Caco-2 (cell line): ENCODE measurements around the gene RHBDD2. TPM values are rescaled to one million over a fixed set of nuclear protein-coding genes. Genes with fewer than 3 reads are reported as not detected.
"Not testable (repeated sequence)": the region's sequence is repeated elsewhere in the genome, so short reads cannot be mapped to it uniquely, and the experiment has no call there.

Experiments
- BruUV-seq: library from RNA; stranded (reverse); fragments of 400-500 nt; replicated peaks from 2 replicates; lab custom pipeline; 2021; lab: Mats Ljungman, UMichigan
- CTCF ChIA-PET: fragments of 300-600 bp; sonication (Branson Sonifier 250); formaldehyde crosslinking; loops from one replicate; lab custom pipeline; 2022; ENCODE audit warnings: antibody characterized with exemption; lab: Charles Lee
- POLR2A ChIA-PET: fragments of 300-600 bp; sonication (Branson Sonifier 250); formaldehyde crosslinking; loops from one replicate; lab custom pipeline; 2022; ENCODE audit warnings: antibody characterized with exemption; lab: Charles Lee
- DNase-seq, 2 experiments: peaks; one replicate each; pipeline versions ENCODE4 v3.0.0 to v3.0.0-alpha.2; 2020 to 2022
- H3K27me3 ChIP-seq: replicated peaks from 2 replicates; pipeline ENCODE4 v1.6.0; 2011; ENCODE audit warnings: low read length; ENCODE audit not compliant: control insufficient read depth, insufficient read depth
- H3K36me3 ChIP-seq: 2 replicates; pipeline ENCODE4 v1.5.1; 2011; ENCODE audit warnings: low read length; ENCODE audit not compliant: control insufficient read depth, insufficient read depth
- H3K4me1 ChIP-seq: fragments of 250-450 bp; sonication (Bioruptor Pico); 2 replicates; pipeline ENCODE4 v1.5.1; 2020; ENCODE audit warnings: mild to moderate bottlenecking
- H3K4me3 ChIP-seq: 2 replicates; pipeline ENCODE4 v1.5.1; 2011; ENCODE audit warnings: low read depth, mild to moderate bottlenecking, control low read depth, low read length
- H3K9me3 ChIP-seq: fragments of 250-450 bp; sonication (Bioruptor Pico); 2 replicates; pipeline ENCODE4 v1.5.1; 2020; ENCODE audit warnings: mild to moderate bottlenecking, moderate library complexity
- H3K27ac Mint-ChIP-seq: one replicate; pipeline ENCODE4 v1.8.0; 2022; ENCODE audit warnings: mixed read lengths; ENCODE audit not compliant: unreplicated experiment
- H3K27me3 Mint-ChIP-seq: one replicate; pipeline ENCODE4 v1.8.0; 2022; ENCODE audit warnings: mixed read lengths; ENCODE audit not compliant: insufficient read depth, unreplicated experiment
- H3K36me3 Mint-ChIP-seq: one replicate; pipeline ENCODE4 v1.8.0; 2022; ENCODE audit warnings: mild to moderate bottlenecking, mixed read lengths; ENCODE audit not compliant: insufficient read depth, unreplicated experiment
- H3K4me1 Mint-ChIP-seq: one replicate; pipeline ENCODE4 v1.8.0; 2022; ENCODE audit warnings: low read depth, mixed read lengths; ENCODE audit not compliant: unreplicated experiment
- H3K4me3 Mint-ChIP-seq: one replicate; pipeline ENCODE4 v1.8.0; 2022; ENCODE audit warnings: mild to moderate bottlenecking, moderate library complexity, mixed read lengths; ENCODE audit not compliant: unreplicated experiment
- H3K9me3 Mint-ChIP-seq: one replicate; pipeline ENCODE4 v1.8.0; 2022; ENCODE audit warnings: mixed read lengths; ENCODE audit not compliant: unreplicated experiment
- CTCF ChIP-seq, 2 experiments: fragments of 200-600 bp in 1 of 2; IDR thresholded peaks; 1 replicate in 1 of 2; 2 replicates in 1 of 2; pipeline versions ENCODE4 v1.5.1 to v1.8.0; 2011 to 2022; ENCODE audit warnings: antibody characterized with exemption in 1 of 2, control low read depth in 1 of 2, inconsistent platforms in 1 of 2, low read depth in 1 of 2, low read length in 1 of 2, mild to moderate bottlenecking in 1 of 2, moderate library complexity in 1 of 2; ENCODE audit not compliant: insufficient read depth in 1 of 2, severe bottlenecking in 1 of 2, unreplicated experiment in 1 of 2
- intact Hi-C: fragments of 100-400 bp; cut with micrococcal nuclease; formaldehyde crosslinking; loops from one replicate; pipeline ENCODE4 v1.10.0; 2022; ENCODE audit not compliant: unreplicated experiment
- total RNA-seq: library from RNA; stranded (reverse); gene quantifications from 2 replicates; pipeline ENCODE4 v1.2.3, GENCODE V29; 2022

RHBDD2 gene
- total RNA-seq, 1 experiment from 2014 or later = 55.6 TPM

GRCh38 chr7:75888464-75889222, 9.8 kb downstream of the RHBDD2 start:
- Histone ChIP-seq H3K36me3 (peaks cover 1% of the 10 kb centered on the region; the same call in 1 of the 2 replicates), H3K27me3 (no peaks in the 10 kb centered on the region), H3K4me1 (no peaks in the 10 kb centered on the region), H3K4me3 (no peak overlapping the region), H3K9me3 (no peaks in the 10 kb centered on the region)
- Mint-ChIP-seq H3K36me3 (peaks cover 41% of the 10 kb centered on the region), H3K4me3 (no peak overlapping the region), H3K4me1 (no peaks in the 10 kb centered on the region), H3K27ac (no peak overlapping the region), H3K27me3 (no peaks in the 10 kb centered on the region), H3K9me3 (no peaks in the 10 kb centered on the region)
- TSS peak; percentile 23 for BruUV-seq
- no peak for DNase-seq
- TF ChIP-seq CTCF (IDR thresholded peaks at IDR 0.05; ENCODE audit: insufficient read depth in 1 of 2, low read depth in 1 of 2, low read length in 1 of 2, severe bottlenecking in 1 of 2, unreplicated experiment in 1 of 2) = no peak
- ChIA-PET CTCF (no interaction called here), POLR2A (no interaction called here)
- intact Hi-C loops = no loop called here

- no peak for TF ChIP-seq CTCF (IDR thresholded peaks at IDR 0.05; ENCODE audit: insufficient read depth in 1 of 2, low read depth in 1 of 2, low read length in 1 of 2, severe bottlenecking in 1 of 2, unreplicated experiment in 1 of 2)
- Mint-ChIP-seq H3K27me3 (no peaks in the 10 kb centered on the region), H3K9me3 (no peaks in the 10 kb centered on the region), H3K4me1 (no peaks in the 10 kb centered on the region), H3K4me3 (no peak overlapping the region), H3K36me3 (peaks cover 35% of the 10 kb centered on the region), H3K27ac (no peak overlapping the region)
- BruUV-seq = no TSS peak
- H3K36me3 ChIP-seq = peaks cover 1% of the 10 kb centered on the region; the same call in 1 of the 2 replicates
- no peak overlapping the region for H3K4me3 ChIP-seq
- POLR2A ChIA-PET = no interaction called here
- H3K4me1 ChIP-seq = no peaks in the 10 kb centered on the region
- CTCF ChIA-PET = no interaction called here
- no peaks in the 10 kb centered on the region for H3K27me3 ChIP-seq
- intact Hi-C loops = no loop called here
- no peak for DNase-seq
- no peaks in the 10 kb centered on the region for H3K9me3 ChIP-seq
These were observed 10.5 kb downstream of the RHBDD2 start for GRCh38 chr7:75889223-75889825.

GRCh38 chr7:75889826-75890225, 11.0 kb downstream of the RHBDD2 start:
- intact Hi-C loops = no loop called here
- Mint-ChIP-seq H3K9me3 (no peaks in the 10 kb centered on the region), H3K4me1 (no peaks in the 10 kb centered on the region), H3K27me3 (no peaks in the 10 kb centered on the region), H3K4me3 (no peak overlapping the region), H3K27ac (no peak overlapping the region), H3K36me3 (peaks cover 29% of the 10 kb centered on the region)
- no peak for DNase-seq
- CTCF ChIA-PET = no interaction called here
- no peak for TF ChIP-seq CTCF (IDR thresholded peaks at IDR 0.05; ENCODE audit: insufficient read depth in 1 of 2, low read depth in 1 of 2, low read length in 1 of 2, severe bottlenecking in 1 of 2, unreplicated experiment in 1 of 2)
- Histone ChIP-seq H3K4me1 (no peaks in the 10 kb centered on the region), H3K4me3 (no peak overlapping the region), H3K36me3 (peaks cover 1% of the 10 kb centered on the region; the same call in 1 of the 2 replicates), H3K9me3 (no peaks in the 10 kb centered on the region), H3K27me3 (no peaks in the 10 kb centered on the region)
- POLR2A ChIA-PET = no interaction called here
- BruUV-seq = no TSS peak

GRCh38 chr7:75891237-75891636, 12.4 kb downstream of the RHBDD2 start:
- H3K9me3 Mint-ChIP-seq, H3K4me3 Mint-ChIP-seq, H3K9me3 ChIP-seq, BruUV-seq, H3K27me3 Mint-ChIP-seq, H3K4me1 Mint-ChIP-seq, H3K27me3 ChIP-seq, H3K4me1 ChIP-seq, intact Hi-C loops, DNase-seq, H3K27ac Mint-ChIP-seq, H3K36me3 ChIP-seq, H3K4me3 ChIP-seq: not testable (repeated sequence)
- ChIA-PET CTCF (interaction anchor here (0.7 kb wide), 1 partner anchor 24 kb away, joined by 3 read pairs; no protein-coding TSS in a partner anchor), POLR2A (interaction anchor here (0.6 to 1.4 kb wide), 4 partner anchors 14 to 24 kb away, joined by 3 to 6 read pairs (median 4); no protein-coding TSS in a partner anchor)
- peaks cover 28% of the 10 kb centered on the region for H3K36me3 Mint-ChIP-seq
